Activated naive CD8-positive, alpha-beta T cell treated with anti-CD3 and anti-CD28 coated beads for 36 hours (primary cell): ENCODE data around the gene MYRIP. TPM values are rescaled to one million over a fixed set of nuclear protein-coding genes. Genes with fewer than 3 reads are reported as not detected.
"Not testable (repeated sequence)": the region's sequence is repeated elsewhere in the genome, so short reads cannot be mapped to it uniquely, and the experiment has no call there.

Experiments
- DNase-seq: peaks from one replicate; pipeline ENCODE4 v3.0.0; 2021
- H3K27ac Mint-ChIP-seq: one replicate; pipeline ENCODE4 v1.8.0; 2022; ENCODE audit warnings: mild to moderate bottlenecking, moderate library complexity, mixed read lengths
- H3K27me3 Mint-ChIP-seq: one replicate; pipeline ENCODE4 v1.8.0; 2022; ENCODE audit warnings: mild to moderate bottlenecking, mixed read lengths
- H3K36me3 Mint-ChIP-seq: one replicate; pipeline ENCODE4 v1.8.0; 2021; ENCODE audit warnings: mild to moderate bottlenecking, mixed read lengths
- H3K4me1 Mint-ChIP-seq: one replicate; pipeline ENCODE4 v1.8.0; 2021; ENCODE audit warnings: mixed read lengths
- H3K4me3 Mint-ChIP-seq: one replicate; pipeline ENCODE4 v1.8.0; 2022; ENCODE audit warnings: mild to moderate bottlenecking, moderate library complexity, mixed read lengths
- H3K9me3 Mint-ChIP-seq: one replicate; pipeline ENCODE4 v1.8.0; 2022; ENCODE audit warnings: mixed read lengths
- total RNA-seq, 2 experiments: library from RNA; stranded (reverse); gene quantifications; one replicate each; pipeline ENCODE4 v1.2.3, GENCODE V29; 2021

Gene MYRIP
- total RNA-seq, 2 experiments from 2014 or later, result not detected

GRCh38 chr3:40077828-40078492, 268.6 kb downstream of the MYRIP start:
- H3K27me3 Mint-ChIP-seq, H3K4me3 Mint-ChIP-seq, H3K9me3 Mint-ChIP-seq, H3K36me3 Mint-ChIP-seq, DNase-seq, H3K27ac Mint-ChIP-seq, H3K4me1 Mint-ChIP-seq: not testable (repeated sequence)

GRCh38 chr3:40078590-40078989, 269.2 kb downstream of the MYRIP start:
- H3K4me3 Mint-ChIP-seq, result no peak overlapping the region
- no peak overlapping the region for H3K27ac Mint-ChIP-seq
- DNase-seq, result no peak
- H3K36me3 Mint-ChIP-seq, result no peaks in the 10 kb centered on the region
- H3K9me3 Mint-ChIP-seq, result peaks cover 6% of the 10 kb centered on the region
- peaks cover 6% of the 10 kb centered on the region for H3K27me3 Mint-ChIP-seq
- no peaks in the 10 kb centered on the region for H3K4me1 Mint-ChIP-seq

- no peak overlapping the region for H3K27ac Mint-ChIP-seq
- no peak for DNase-seq
- H3K4me1 Mint-ChIP-seq, result no peaks in the 10 kb centered on the region
- H3K36me3 Mint-ChIP-seq, result no peaks in the 10 kb centered on the region
- H3K4me3 Mint-ChIP-seq, result no peak overlapping the region
- peaks cover 6% of the 10 kb centered on the region for H3K27me3 Mint-ChIP-seq
- peaks cover 6% of the 10 kb centered on the region for H3K9me3 Mint-ChIP-seq
Observed at GRCh38 chr3:40079203-40079846, 269.9 kb downstream of the MYRIP start.

GRCh38 chr3:40079847-40080240, 270.4 kb downstream of the MYRIP start:
- no peak for DNase-seq
- H3K36me3 Mint-ChIP-seq, result no peaks in the 10 kb centered on the region
- no peaks in the 10 kb centered on the region for H3K4me1 Mint-ChIP-seq
- peaks cover 6% of the 10 kb centered on the region for H3K9me3 Mint-ChIP-seq
- H3K27ac Mint-ChIP-seq, result no peak overlapping the region
- H3K27me3 Mint-ChIP-seq, result peaks cover 6% of the 10 kb centered on the region
- no peak overlapping the region for H3K4me3 Mint-ChIP-seq

GRCh38 chr3:40083066-40083465, 273.7 kb downstream of the MYRIP start:
- Mint-ChIP-seq H3K27me3 (no peaks in the 10 kb centered on the region), H3K9me3 (peaks cover 6% of the 10 kb centered on the region), H3K4me3 (no peak overlapping the region), H3K27ac (no peak overlapping the region), H3K36me3 (no peaks in the 10 kb centered on the region), H3K4me1 (no peaks in the 10 kb centered on the region)
- no peak for DNase-seq

GRCh38 chr3:40084424-40084823, 275.0 kb downstream of the MYRIP start:
- not testable (repeated sequence) for DNase-seq, H3K4me3 Mint-ChIP-seq, H3K36me3 Mint-ChIP-seq, H3K27ac Mint-ChIP-seq, H3K9me3 Mint-ChIP-seq, H3K4me1 Mint-ChIP-seq, H3K27me3 Mint-ChIP-seq

- Mint-ChIP-seq H3K9me3 (peaks cover 2% of the 10 kb centered on the region), H3K36me3 (no peaks in the 10 kb centered on the region), H3K4me3 (no peak overlapping the region), H3K4me1 (no peaks in the 10 kb centered on the region), H3K27me3 (no peaks in the 10 kb centered on the region), H3K27ac (no peak overlapping the region)
- DNase-seq, result no peak
Observed at GRCh38 chr3:40086890-40087883, 277.8 kb downstream of the MYRIP start.

- no peak for DNase-seq
- H3K9me3 Mint-ChIP-seq, result no peaks in the 10 kb centered on the region
- H3K27ac Mint-ChIP-seq, result no peak overlapping the region
- no peaks in the 10 kb centered on the region for H3K4me1 Mint-ChIP-seq
- H3K36me3 Mint-ChIP-seq, result no peaks in the 10 kb centered on the region
- H3K27me3 Mint-ChIP-seq, result no peaks in the 10 kb centered on the region
- no peak overlapping the region for H3K4me3 Mint-ChIP-seq
Observed at GRCh38 chr3:40088527-40089170, 279.2 kb downstream of the MYRIP start.

- H3K4me1 Mint-ChIP-seq, result no peaks in the 10 kb centered on the region
- H3K27me3 Mint-ChIP-seq, result no peaks in the 10 kb centered on the region
- DNase-seq, result no peak
- H3K27ac Mint-ChIP-seq, result no peak overlapping the region
- no peak overlapping the region for H3K4me3 Mint-ChIP-seq
- H3K9me3 Mint-ChIP-seq, result peaks cover 5% of the 10 kb centered on the region
- no peaks in the 10 kb centered on the region for H3K36me3 Mint-ChIP-seq
Observed at GRCh38 chr3:40096661-40097111, 287.3 kb downstream of the MYRIP start.

GRCh38 chr3:40097131-40098117, 288.0 kb downstream of the MYRIP start:
- Mint-ChIP-seq H3K36me3 (no peaks in the 10 kb centered on the region), H3K4me3 (no peak overlapping the region), H3K27ac (no peak overlapping the region), H3K27me3 (no peaks in the 10 kb centered on the region), H3K4me1 (no peaks in the 10 kb centered on the region), H3K9me3 (peaks cover 5% of the 10 kb centered on the region)
- DNase-seq, result no peak

GRCh38 chr3:40098261-40098759, 288.9 kb downstream of the MYRIP start:
- no peak for DNase-seq
- Mint-ChIP-seq H3K27me3 (no peaks in the 10 kb centered on the region), H3K9me3 (peaks cover 7% of the 10 kb centered on the region), H3K4me1 (no peaks in the 10 kb centered on the region), H3K4me3 (no peak overlapping the region), H3K36me3 (no peaks in the 10 kb centered on the region), H3K27ac (no peak overlapping the region)

GRCh38 chr3:40099871-40100270, 290.5 kb downstream of the MYRIP start:
- Mint-ChIP-seq H3K9me3 (peaks cover 7% of the 10 kb centered on the region), H3K36me3 (no peaks in the 10 kb centered on the region), H3K4me1 (no peaks in the 10 kb centered on the region), H3K27ac (no peak overlapping the region), H3K4me3 (no peak overlapping the region), H3K27me3 (no peaks in the 10 kb centered on the region)
- no peak for DNase-seq

- Mint-ChIP-seq H3K4me3 (no peak overlapping the region), H3K4me1 (no peaks in the 10 kb centered on the region), H3K36me3 (no peaks in the 10 kb centered on the region), H3K27me3 (no peaks in the 10 kb centered on the region), H3K27ac (no peak overlapping the region), H3K9me3 (peaks cover 7% of the 10 kb centered on the region)
- DNase-seq, result no peak
Observed at GRCh38 chr3:40102182-40102581, 292.8 kb downstream of the MYRIP start.

GRCh38 chr3:40103829-40104228, 294.4 kb downstream of the MYRIP start:
- peaks cover 7% of the 10 kb centered on the region for H3K9me3 Mint-ChIP-seq
- H3K4me1 Mint-ChIP-seq, result no peaks in the 10 kb centered on the region
- H3K4me3 Mint-ChIP-seq, result no peak overlapping the region
- H3K36me3 Mint-ChIP-seq, result no peaks in the 10 kb centered on the region
- no peak for DNase-seq
- H3K27me3 Mint-ChIP-seq, result no peaks in the 10 kb centered on the region
- H3K27ac Mint-ChIP-seq, result no peak overlapping the region
